Measurements from ENCODE around the gene FHDC1. TPM values are rescaled to one million over a fixed set of nuclear protein-coding genes. Genes with fewer than 3 reads are reported as not detected.

The FHDC1 gene
- total RNA-seq, 1 experiment from 2014 or later = 19.9 TPM

GRCh38 chr4:152967907-152968306 lies 31.8 kb downstream of the FHDC1 start:
- Histone ChIP-seq H3K4me2 (ENCODE audit: insufficient read depth, insufficient read length, low read length) (no peak overlapping the region), H4K91ac (ENCODE audit: insufficient read length, low read depth, low read length) (no peak overlapping the region), H2AK5ac (ENCODE audit: insufficient read length, low read length) (no peak overlapping the region), H3K18ac (ENCODE audit: insufficient read length, low read depth, low read length) (no peak overlapping the region), H3K56ac (ENCODE audit: insufficient read length, low read depth, low read length) (no peak overlapping the region), H4K20me1 (ENCODE audit: control insufficient read depth, insufficient read depth, insufficient read length) (no peaks in the 10 kb centered on the region), H3K4ac (ENCODE audit: low read depth, low read length) (no peak overlapping the region), H2BK120ac (ENCODE audit: low read depth, low read length, poor library complexity, severe bottlenecking) (no peak overlapping the region), H2BK20ac (ENCODE audit: low read depth, low read length, poor library complexity, severe bottlenecking) (no peak overlapping the region), H2BK15ac (ENCODE audit: low read depth, low read length) (no peak overlapping the region), H4K8ac (replicated peaks; ENCODE audit: insufficient read length, low read depth, low read length) (no peak overlapping the region), H3K4me1 (ENCODE audit: insufficient read depth, low read length) (no peaks in the 10 kb centered on the region; the same call in 1 of the 2 replicates), H2BK12ac (ENCODE audit: insufficient read length, low read depth, low read length) (no peak overlapping the region), H3K79me1 (ENCODE audit: insufficient read depth, low read depth, low read length, poor library complexity, severe bottlenecking) (no peaks in the 10 kb centered on the region), H3K14ac (ENCODE audit: insufficient read depth, low read length) (no peak overlapping the region), H3K23me2 (ENCODE audit: insufficient read length, low read depth, low read length, poor library complexity, severe bottlenecking) (no peaks in the 10 kb centered on the region), H3T11ph (ENCODE audit: low read length) (no peak overlapping the region), H3K27me3 (ENCODE audit: insufficient read depth, low read length) (no peaks in the 10 kb centered on the region), H2AFZ (ENCODE audit: low read length) (no peak overlapping the region), H3K9ac (ENCODE audit: extremely low read depth, insufficient read length, low read length) (no peak overlapping the region), H4K5ac (ENCODE audit: insufficient read length, low read depth, low read length) (no peak overlapping the region), H3K27ac (ENCODE audit: insufficient read length, low read depth, low read length) (no peak overlapping the region), H3K79me2 (ENCODE audit: insufficient read depth, low read length) (no peaks in the 10 kb centered on the region), H3K9me3 (ENCODE audit: control insufficient read depth, low read depth, low read length) (no peaks in the 10 kb centered on the region), H2BK5ac (ENCODE audit: insufficient read length, low read length) (no peak overlapping the region), H3K23ac (ENCODE audit: insufficient read length, low read depth, low read length) (no peak overlapping the region)
- Mint-ChIP-seq H3K27ac (peak overlapping the region in 2 of 3 experiments; percentile 23 to 25; a peak in 3 of 7 replicates), H3K9me3 (no peaks in the 10 kb centered on the region), H3K36me3 (ENCODE audit: insufficient read depth in 1 of 3, low read depth in 3 of 3) (peaks cover 46 to 83% (median 71%) of the 10 kb centered on the region in 3 experiments; a peak in 6 of 7 replicates), H3K4me1 (peaks cover 6 to 9% of the 10 kb centered on the region in 2 experiments), H3K27me3 (ENCODE audit: low read depth) (no peaks in the 10 kb centered on the region), H3K4me3 (no peak overlapping the region)
- DNase-seq = no peak
- TF ChIP-seq, protein P1, sequence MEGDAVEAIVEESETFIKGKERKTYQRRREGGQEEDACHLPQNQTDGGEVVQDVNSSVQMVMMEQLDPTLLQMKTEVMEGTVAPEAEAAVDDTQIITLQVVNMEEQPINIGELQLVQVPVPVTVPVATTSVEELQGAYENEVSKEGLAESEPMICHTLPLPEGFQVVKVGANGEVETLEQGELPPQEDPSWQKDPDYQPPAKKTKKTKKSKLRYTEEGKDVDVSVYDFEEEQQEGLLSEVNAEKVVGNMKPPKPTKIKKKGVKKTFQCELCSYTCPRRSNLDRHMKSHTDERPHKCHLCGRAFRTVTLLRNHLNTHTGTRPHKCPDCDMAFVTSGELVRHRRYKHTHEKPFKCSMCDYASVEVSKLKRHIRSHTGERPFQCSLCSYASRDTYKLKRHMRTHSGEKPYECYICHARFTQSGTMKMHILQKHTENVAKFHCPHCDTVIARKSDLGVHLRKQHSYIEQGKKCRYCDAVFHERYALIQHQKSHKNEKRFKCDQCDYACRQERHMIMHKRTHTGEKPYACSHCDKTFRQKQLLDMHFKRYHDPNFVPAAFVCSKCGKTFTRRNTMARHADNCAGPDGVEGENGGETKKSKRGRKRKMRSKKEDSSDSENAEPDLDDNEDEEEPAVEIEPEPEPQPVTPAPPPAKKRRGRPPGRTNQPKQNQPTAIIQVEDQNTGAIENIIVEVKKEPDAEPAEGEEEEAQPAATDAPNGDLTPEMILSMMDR (conservative IDR thresholded peaks at IDR 0.05) = no peak
- WGBS (ENCODE audit: extremely low coverage, insufficient read length, low lambda C conversion rate) = no CpG with 5 or more reads among the region's 3 CpGs

All from H9 (cell line).